Body of pancreas (tissue), 4 donors: Measurements from ENCODE around the gene AJAP1. TPM values are rescaled to one million over a fixed set of nuclear protein-coding genes. Genes with fewer than 3 reads are reported as not detected.

Experiments
- ATAC-seq: fragments of 150-250 bp; one replicate; pipeline ENCODE4 v1.9.1; 2016
- DNase-seq, 4 donors: peaks; one replicate each; pipeline ENCODE4 v3.0.0-alpha.2; 2019
- H3K27ac ChIP-seq, 4 donors: fragments of 200-600 bp; sonication (generic); 1 replicate in 3 of 4; 2 replicates in 1 of 4; pipeline versions ENCODE4 v1.5.1 to v1.6.1; 2016 to 2019; ENCODE audit warnings: mild to moderate bottlenecking in 1 of 4, mixed read lengths in 1 of 4, moderate library complexity in 1 of 4
- H3K27me3 ChIP-seq, 2 donors: fragments of 200-600 bp; sonication (generic); one replicate each; pipeline ENCODE4 v1.6.0; 2016; ENCODE audit warnings: mild to moderate bottlenecking in 1 of 2
- H3K36me3 ChIP-seq, 2 donors: fragments of 200-600 bp; sonication (generic); replicated peaks in 1 of 2; 2 replicates each; pipeline ENCODE4 v1.5.1; 2016; ENCODE audit warnings: low read depth in 2 of 2; ENCODE audit not compliant: insufficient read depth in 1 of 2
- H3K4me1 ChIP-seq: fragments of 200-600 bp; sonication (generic); one replicate; pipeline ENCODE4 v1.6.0; 2016
- H3K4me3 ChIP-seq, 2 donors: fragments of 200-600 bp; sonication (generic); 1 replicate in 1 of 2; 2 replicates in 1 of 2; pipeline ENCODE4 v1.5.1; 2016 to 2019
- H3K9me3 ChIP-seq, 3 donors: fragments of 200-600 bp; sonication (generic); 1 replicate in 2 of 3; 2 replicates in 1 of 3; pipeline ENCODE4 v1.5.1; 2016
- POLR2A ChIP-seq, 3 donors: fragments of 450-650 bp; IDR thresholded peaks; one replicate each; pipeline ENCODE4 v1.6.1; 2016; ENCODE audit warnings: antibody characterized with exemption in 3 of 3, mild to moderate bottlenecking in 2 of 3
- WGBS, 2 donors: methylation state at CpG; one replicate each; pipeline ENCODE4 v1.1.5; 2017; 5-methylcytosine and 5-hydroxymethylcytosine counted together
- intact Hi-C: fragments of 100-400 bp; cut with DNase I; formaldehyde crosslinking; loops from one replicate; pipeline ENCODE4 v1.15.1; 2023
- total RNA-seq, 2 donors: library from RNA; depleted of rRNA; stranded (reverse); fragments of >200 nt; gene quantifications; one replicate each; pipeline ENCODE4 v1.1.0, GENCODE V29; 2016
- TF ChIP-seq, protein P1 (sequence below), 7 experiments: fragments of 450-650 bp in 4 of 7; fragments of 200-600 bp in 3 of 7; sonication (generic) in 3 of 7; IDR thresholded peaks; one replicate each; pipeline ENCODE4 v1.5.1; 2016 to 2019; ENCODE audit warnings: antibody characterized with exemption in 7 of 7

Gene AJAP1
- total RNA-seq, 2 donors from 2014 or later, result 0.66 to 2.9 TPM

DNA sequence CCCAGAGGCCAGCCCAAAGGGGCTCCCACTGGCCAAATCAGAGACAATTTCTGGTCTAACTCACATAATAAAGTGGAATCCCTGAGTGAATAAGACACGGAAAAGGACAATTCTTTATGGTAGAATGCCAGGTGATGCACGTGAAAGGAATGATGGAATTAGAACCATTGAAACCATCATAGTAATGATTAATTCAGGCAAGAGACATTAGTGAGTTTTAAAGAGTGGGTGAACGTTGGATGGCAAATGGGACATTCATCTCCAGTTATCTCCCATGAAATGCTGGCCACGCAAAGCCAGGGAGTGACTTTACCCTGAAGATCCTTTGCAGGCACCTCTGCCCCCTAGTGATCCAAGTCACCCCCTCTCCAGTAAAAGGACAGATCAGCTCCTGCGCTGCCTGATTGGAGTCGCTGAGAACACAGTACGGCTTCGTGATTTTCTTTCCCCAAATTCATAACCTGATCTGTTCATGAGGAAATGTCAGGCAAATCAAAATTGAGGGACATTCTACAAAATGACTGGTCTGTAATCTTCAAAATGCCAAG is 87.5 kb downstream of the AJAP1 start:
- intact Hi-C loops, result no loop called here
- ATAC-seq (no peak), DNase-seq (no peak)
- Histone ChIP-seq H3K9me3 (no peaks in the 10 kb centered on the region), H3K4me1 (no peaks in the 10 kb centered on the region), H3K36me3 (no peaks in the 10 kb centered on the region), H3K27me3 (no peaks in the 10 kb centered on the region), H3K27ac (no peak overlapping the region), H3K4me3 (no peak overlapping the region)
- WGBS, 2 donors, result 56 to 59% methylated on average over 7 to 8 of the region's 8 CpGs
- TF ChIP-seq POLR2A (IDR thresholded peaks at IDR 0.05), result no peak
- TF ChIP-seq, protein P1, sequence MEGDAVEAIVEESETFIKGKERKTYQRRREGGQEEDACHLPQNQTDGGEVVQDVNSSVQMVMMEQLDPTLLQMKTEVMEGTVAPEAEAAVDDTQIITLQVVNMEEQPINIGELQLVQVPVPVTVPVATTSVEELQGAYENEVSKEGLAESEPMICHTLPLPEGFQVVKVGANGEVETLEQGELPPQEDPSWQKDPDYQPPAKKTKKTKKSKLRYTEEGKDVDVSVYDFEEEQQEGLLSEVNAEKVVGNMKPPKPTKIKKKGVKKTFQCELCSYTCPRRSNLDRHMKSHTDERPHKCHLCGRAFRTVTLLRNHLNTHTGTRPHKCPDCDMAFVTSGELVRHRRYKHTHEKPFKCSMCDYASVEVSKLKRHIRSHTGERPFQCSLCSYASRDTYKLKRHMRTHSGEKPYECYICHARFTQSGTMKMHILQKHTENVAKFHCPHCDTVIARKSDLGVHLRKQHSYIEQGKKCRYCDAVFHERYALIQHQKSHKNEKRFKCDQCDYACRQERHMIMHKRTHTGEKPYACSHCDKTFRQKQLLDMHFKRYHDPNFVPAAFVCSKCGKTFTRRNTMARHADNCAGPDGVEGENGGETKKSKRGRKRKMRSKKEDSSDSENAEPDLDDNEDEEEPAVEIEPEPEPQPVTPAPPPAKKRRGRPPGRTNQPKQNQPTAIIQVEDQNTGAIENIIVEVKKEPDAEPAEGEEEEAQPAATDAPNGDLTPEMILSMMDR (IDR thresholded peaks at IDR 0.05), result no peak

DNA sequence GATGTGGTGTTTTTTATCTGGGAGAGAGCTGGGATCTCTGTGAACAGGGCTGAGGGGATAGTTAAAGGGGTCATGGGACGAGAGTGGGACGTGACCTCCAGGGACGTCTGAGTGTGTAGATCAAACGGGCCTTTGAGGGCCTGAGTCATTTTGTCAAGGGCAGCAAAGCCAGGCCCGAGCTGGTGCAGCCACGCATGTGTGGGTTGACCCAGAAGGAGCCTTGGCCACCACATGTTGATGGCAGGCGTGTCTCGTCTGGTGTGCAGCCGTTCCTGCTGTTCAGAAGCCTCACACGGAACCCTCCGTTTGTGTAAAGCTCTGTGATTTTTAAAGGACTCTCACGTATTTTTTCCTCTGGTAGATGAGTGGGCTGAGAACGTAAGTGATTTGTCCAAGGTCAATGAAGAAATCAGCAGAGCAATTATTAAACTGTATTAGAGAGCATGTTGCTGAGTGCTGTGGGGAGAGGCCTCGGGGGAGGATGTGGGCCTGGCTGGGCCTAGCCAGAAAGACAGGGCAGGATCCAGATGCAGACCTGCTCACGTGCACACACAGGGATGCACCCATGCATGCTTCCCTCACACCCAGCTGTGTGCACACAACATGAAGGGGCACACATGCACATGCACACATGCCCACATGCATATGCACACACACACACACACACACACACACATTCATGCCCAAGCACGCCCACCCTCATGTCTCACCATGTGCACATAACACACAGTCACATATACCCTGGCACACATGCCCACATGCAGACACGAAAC is 89.8 kb downstream of the AJAP1 start:
- Histone ChIP-seq H3K4me1 (no peaks in the 10 kb centered on the region), H3K36me3 (no peaks in the 10 kb centered on the region), H3K27me3 (no peaks in the 10 kb centered on the region), H3K27ac (no peak overlapping the region), H3K9me3 (no peaks in the 10 kb centered on the region), H3K4me3 (no peak overlapping the region)
- WGBS, 2 donors, result 59 to 67% methylated on average over 15 to 17 of the region's 17 CpGs
- ATAC-seq, result no peak
- no peak for DNase-seq
- intact Hi-C loops, result no loop called here
- no peak for TF ChIP-seq POLR2A (IDR thresholded peaks at IDR 0.05)
- TF ChIP-seq, protein P1 (IDR thresholded peaks at IDR 0.05), result no peak

DNA sequence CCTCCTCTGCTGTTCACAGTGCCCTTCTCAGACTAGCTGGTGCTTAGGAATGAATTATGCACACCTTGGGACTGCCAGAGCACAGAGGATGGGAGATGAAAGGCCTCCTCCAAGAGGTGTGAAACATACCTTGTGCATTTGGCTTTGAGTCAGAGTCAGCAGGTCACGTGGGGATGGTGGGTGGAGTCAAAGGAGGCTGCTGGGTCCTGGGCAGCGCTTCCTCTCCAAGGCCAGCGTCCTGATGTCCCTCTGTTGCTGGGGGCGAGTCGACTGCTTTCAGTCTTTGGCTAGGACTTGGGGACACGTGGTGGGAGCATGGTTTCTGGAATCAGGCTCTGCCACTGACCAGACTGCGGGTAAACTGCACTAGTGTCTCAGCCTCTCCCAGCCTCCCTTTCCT is 91.2 kb downstream of the AJAP1 start:
- no peak for ATAC-seq
- TF ChIP-seq, protein P1 (IDR thresholded peaks at IDR 0.05), result no peak
- TF ChIP-seq POLR2A (IDR thresholded peaks at IDR 0.05), result no peak
- H3K36me3 ChIP-seq, result no peaks in the 10 kb centered on the region

DNA sequence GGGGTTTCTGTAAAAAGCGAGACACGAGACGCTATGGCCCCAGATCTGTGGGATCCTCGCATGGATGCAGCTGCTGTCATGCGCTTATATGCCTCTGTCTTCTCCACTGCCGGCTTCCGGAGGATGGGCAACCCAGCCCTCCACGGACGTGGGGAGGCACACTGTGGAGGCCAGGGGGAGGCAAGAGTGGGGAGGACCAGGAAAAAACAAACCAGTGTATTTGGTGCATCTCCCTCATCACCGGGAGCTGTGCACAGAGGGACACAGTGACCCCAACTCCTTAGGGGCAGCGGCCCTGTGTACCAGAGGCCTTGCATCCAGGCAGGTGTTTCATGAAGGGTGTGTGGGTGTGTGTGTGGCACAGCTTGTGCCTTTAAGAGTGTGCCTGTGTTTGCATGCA is 95.0 kb downstream of the AJAP1 start:
- DNase-seq (no peak), ATAC-seq (no peak)
- 71 to 81% methylated on average over 11 of the region's 11 CpGs for WGBS, 2 donors
- Histone ChIP-seq H3K9me3 (no peaks in the 10 kb centered on the region), H3K36me3 (no peaks in the 10 kb centered on the region), H3K4me1 (no peaks in the 10 kb centered on the region), H3K27me3 (no peaks in the 10 kb centered on the region), H3K4me3 (no peak overlapping the region), H3K27ac (no peak overlapping the region)
- no peak for TF ChIP-seq POLR2A (IDR thresholded peaks at IDR 0.05)
- TF ChIP-seq, protein P1 (IDR thresholded peaks at IDR 0.05), result no peak
- intact Hi-C loops, result no loop called here

More for the DNA sequence above, 91.2 kb downstream of the AJAP1 start:
- Histone ChIP-seq H3K27me3 (no peaks in the 10 kb centered on the region), H3K4me1 (no peaks in the 10 kb centered on the region), H3K4me3 (no peak overlapping the region), H3K9me3 (no peaks in the 10 kb centered on the region), H3K27ac (no peak overlapping the region)
- peak in 1 of 4 donors; percentile 3 for DNase-seq
- intact Hi-C loops, result no loop called here
- 37 to 51% methylated on average over 7 of the region's 7 CpGs for WGBS, 2 donors

DNA sequence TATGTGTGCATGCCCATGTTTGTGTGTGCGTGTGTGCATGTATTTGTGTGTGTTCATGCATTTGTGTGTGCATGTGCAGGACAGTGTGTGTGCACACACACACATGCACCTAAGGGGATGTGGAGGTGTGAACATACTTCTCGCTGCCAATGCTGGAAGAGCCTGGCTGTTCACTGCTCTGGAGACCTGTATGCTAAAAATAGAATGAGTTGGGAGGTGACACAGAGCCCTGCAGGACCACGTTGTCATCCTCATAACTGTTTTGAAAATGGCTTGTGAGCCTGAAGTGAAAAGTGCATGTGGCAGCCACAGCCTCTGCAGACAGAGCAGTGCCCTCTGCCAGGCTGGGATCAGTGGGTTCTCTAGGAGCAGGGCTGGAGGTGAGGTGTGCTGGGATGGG is 95.8 kb downstream of the AJAP1 start:
- no peaks in the 10 kb centered on the region for H3K4me1 ChIP-seq
- H3K27ac ChIP-seq, result no peak overlapping the region
- intact Hi-C loops, result no loop called here
- H3K9me3 ChIP-seq, result no peaks in the 10 kb centered on the region
- DNase-seq (no peak), ATAC-seq (no peak)
- 47 to 53% methylated on average over 3 of the region's 3 CpGs for WGBS, 2 donors
- no peak overlapping the region for H3K4me3 ChIP-seq
- H3K36me3 ChIP-seq, result no peaks in the 10 kb centered on the region
- TF ChIP-seq, protein P1 (IDR thresholded peaks at IDR 0.05), result no peak
- no peak for TF ChIP-seq POLR2A (IDR thresholded peaks at IDR 0.05)
- no peaks in the 10 kb centered on the region for H3K27me3 ChIP-seq
